Neural cell (in vitro differentiated cells): ENCODE data around the gene MEIS1. TPM values are rescaled to one million over a fixed set of nuclear protein-coding genes. Genes with fewer than 3 reads are reported as not detected.

Experiments
- H2AFZ ChIP-seq: fragments of 200-600, 300-800 bp; sonication (generic), shearing (Covaris generic); 2 replicates; pipeline ENCODE4 v1.6.0; 2014; ENCODE audit warnings: low read depth, mild to moderate bottlenecking, antibody characterized with exemption, low read length, moderate library complexity
- H3F3A ChIP-seq: fragments of 200-600 bp; shearing (Covaris generic); 2 replicates; pipeline ENCODE4 v1.6.1; 2016; ENCODE audit warnings: mild to moderate bottlenecking, moderate library complexity, mixed read lengths, antibody characterized with exemption, low read length; ENCODE audit not compliant: insufficient read depth, poor library complexity, severe bottlenecking
- H3K27ac ChIP-seq: fragments of 200-600, 300-800 bp; sonication (generic), shearing (Covaris generic); 2 replicates; pipeline ENCODE4 v1.5.1; 2014; ENCODE audit warnings: mild to moderate bottlenecking, low read length, moderate library complexity
- H3K27me3 ChIP-seq: fragments of 300-800, 200-600 bp; sonication (generic), shearing (Covaris generic); 2 replicates; pipeline ENCODE4 v1.6.0; 2014; ENCODE audit warnings: mild to moderate bottlenecking, low read depth, low read length, moderate library complexity; ENCODE audit not compliant: insufficient read depth
- H3K36me3 ChIP-seq: fragments of 300-800, 200-600 bp; sonication (generic), shearing (Covaris generic); 2 replicates; pipeline ENCODE4 v1.5.1; 2014; ENCODE audit warnings: mild to moderate bottlenecking, antibody characterized with exemption, low read length, moderate library complexity; ENCODE audit not compliant: insufficient read depth
- H3K4me2 ChIP-seq: fragments of 300-800, 200-600 bp; sonication (generic), shearing (Covaris generic); 2 replicates; pipeline ENCODE4 v1.6.0; 2014; ENCODE audit warnings: mild to moderate bottlenecking, low read length
- H3K4me3 ChIP-seq: fragments of 300-800, 200-600 bp; sonication (generic), shearing (Covaris generic); 2 replicates; pipeline ENCODE4 v1.5.1; 2014; ENCODE audit warnings: mild to moderate bottlenecking, low read length, moderate library complexity
- H3K79me2 ChIP-seq: fragments of 200-600 bp; shearing (Covaris generic); replicated peaks from 2 replicates; pipeline ENCODE4 v1.6.0; 2014; ENCODE audit warnings: mild to moderate bottlenecking, low read length, moderate library complexity; ENCODE audit not compliant: insufficient read depth
- H3K9ac ChIP-seq: fragments of 300-800, 200-600 bp; sonication (generic), shearing (Covaris generic); 2 replicates; pipeline ENCODE4 v1.6.1; 2016; ENCODE audit warnings: mild to moderate bottlenecking, low read length, mixed read lengths
- H3K9me2 ChIP-seq: fragments of 200-600 bp; shearing (Covaris generic); 2 replicates; pipeline ENCODE4 v1.6.1; 2016; ENCODE audit warnings: mild to moderate bottlenecking, low read length, mixed read lengths; ENCODE audit not compliant: insufficient read depth
- H3K9me3 ChIP-seq: fragments of 200-600, 300-800 bp; sonication (generic), shearing (Covaris generic); 2 replicates; pipeline ENCODE4 v1.6.1; 2016; ENCODE audit warnings: mild to moderate bottlenecking, mixed run types, low read length, moderate library complexity, mixed read lengths
- H4K20me1 ChIP-seq: fragments of 200-600 bp; shearing (Covaris generic); 2 replicates; pipeline ENCODE4 v1.6.1; 2016; ENCODE audit warnings: mild to moderate bottlenecking, mixed run types; ENCODE audit not compliant: insufficient read depth
- CTCF ChIP-seq: fragments of 450-650 bp; IDR thresholded peaks from 2 replicates; pipeline ENCODE4 v1.5.1; 2014; ENCODE audit warnings: antibody characterized with exemption, mild to moderate bottlenecking, moderate library complexity; ENCODE audit not compliant: poor library complexity, severe bottlenecking
- EP300 ChIP-seq: fragments of 450-650 bp; conservative IDR thresholded peaks from 2 replicates; pipeline ENCODE4 v1.6.1; 2014; ENCODE audit warnings: antibody characterized with exemption, mild to moderate bottlenecking, moderate library complexity; ENCODE audit not compliant: poor library complexity, severe bottlenecking
- EZH2 ChIP-seq: fragments of 200-600, 300-800 bp; shearing (Covaris generic), sonication (generic); IDR thresholded peaks from 2 replicates; pipeline ENCODE4 v1.6.1; 2014; ENCODE audit warnings: antibody characterized with exemption, low read length, borderline replicate concordance, mild to moderate bottlenecking; ENCODE audit not compliant: insufficient read depth, poor library complexity, severe bottlenecking
- MXI1 ChIP-seq: fragments of 450-650 bp; conservative IDR thresholded peaks from 2 replicates; pipeline ENCODE4 v1.6.1; 2014; ENCODE audit warnings: antibody characterized with exemption, mild to moderate bottlenecking; ENCODE audit not compliant: poor library complexity, severe bottlenecking
- POLR2AphosphoS5 ChIP-seq: IDR thresholded peaks from 2 replicates; pipeline ENCODE4 v1.6.1; 2012
- RAD21 ChIP-seq: fragments of 450-650 bp; conservative IDR thresholded peaks from 2 replicates; pipeline ENCODE4 v1.6.1; 2014; ENCODE audit warnings: antibody characterized with exemption, mild to moderate bottlenecking, moderate library complexity
- REST ChIP-seq: IDR thresholded peaks from 2 replicates; pipeline ENCODE4 v1.6.1; 2012; ENCODE audit warnings: borderline replicate concordance
- SMC3 ChIP-seq: fragments of 450-650 bp; conservative IDR thresholded peaks from 2 replicates; pipeline ENCODE4 v1.6.1; 2014; ENCODE audit warnings: antibody characterized with exemption, mild to moderate bottlenecking, moderate library complexity; ENCODE audit not compliant: poor library complexity
- TAF1 ChIP-seq: IDR thresholded peaks from 2 replicates; pipeline ENCODE4 v1.6.1; 2012; ENCODE audit warnings: low read depth
- polyA plus RNA-seq: library from polyadenylated mRNA; depleted of rRNA; stranded (reverse); fragments of >200 nt; gene quantifications from 2 replicates; pipeline ENCODE4 v1.2.3, GENCODE V29; 2014

The MEIS1 gene
- polyA plus RNA-seq, 1 donor from 2014 or later = 46.5 TPM

GRCh38 chr2:66563473-66563872, 128.5 kb downstream of the MEIS1 start:
- no peaks in the 10 kb centered on the region for H3K9me3 ChIP-seq
- no peaks in the 10 kb centered on the region for H4K20me1 ChIP-seq
- no peak overlapping the region for H3K4me3 ChIP-seq
- no peaks in the 10 kb centered on the region for H3K27me3 ChIP-seq
- H3K4me2 ChIP-seq = no peak overlapping the region
- H2AFZ ChIP-seq = no peak overlapping the region
- H3F3A ChIP-seq = peaks cover 1% of the 10 kb centered on the region
- no peaks in the 10 kb centered on the region for H3K36me3 ChIP-seq
- no peak overlapping the region for H3K27ac ChIP-seq
- no peak overlapping the region for H3K9ac ChIP-seq
- TF ChIP-seq POLR2AphosphoS5 = no peak
- no peak for TF ChIP-seq RAD21
- no peak for TF ChIP-seq SMC3
- TF ChIP-seq REST = no peak
- no peak for TF ChIP-seq EP300
- no peak for TF ChIP-seq EZH2
- TF ChIP-seq TAF1 = no peak
- TF ChIP-seq CTCF = no peak
- no peak for TF ChIP-seq MXI1
- no peaks in the 10 kb centered on the region for H3K79me2 ChIP-seq
- H3K9me2 ChIP-seq = no peaks in the 10 kb centered on the region

- H3K9me2 ChIP-seq = no peaks in the 10 kb centered on the region
- H3K9me3 ChIP-seq = no peaks in the 10 kb centered on the region
- no peak overlapping the region for H3K4me2 ChIP-seq
- H3K27me3 ChIP-seq = no peaks in the 10 kb centered on the region
- TF ChIP-seq REST = no peak
- TF ChIP-seq SMC3 = no peak
- TF ChIP-seq TAF1 = no peak
- TF ChIP-seq RAD21 = no peak
- TF ChIP-seq POLR2AphosphoS5 = no peak
- no peak for TF ChIP-seq EZH2
- no peak for TF ChIP-seq CTCF
- no peak for TF ChIP-seq MXI1
- TF ChIP-seq EP300 = no peak
- H3F3A ChIP-seq = peaks cover 10% of the 10 kb centered on the region
- H4K20me1 ChIP-seq = no peaks in the 10 kb centered on the region
- H3K4me3 ChIP-seq = no peak overlapping the region
- no peaks in the 10 kb centered on the region for H3K36me3 ChIP-seq
- H2AFZ ChIP-seq = no peak overlapping the region
- no peaks in the 10 kb centered on the region for H3K79me2 ChIP-seq
- H3K9ac ChIP-seq = no peak overlapping the region
- no peak overlapping the region for H3K27ac ChIP-seq
These were observed 130.4 kb downstream of the MEIS1 start for GRCh38 chr2:66565291-66565690.
